NB4 (cell line): ENCODE results near the gene NRXN3.

ENCODE experiments used
- DNase-seq: peaks from one replicate; pipeline ENCODE4 v3.0.0; 2010; ENCODE audit warnings: low read depth
- H3K4me3 ChIP-seq: one replicate; pipeline ENCODE4 v1.5.1; 2011; ENCODE audit warnings: mild to moderate bottlenecking, low read depth, low read length, moderate library complexity
- CTCF ChIP-seq: IDR thresholded peaks from one replicate; pipeline ENCODE4 v1.5.1; 2012; ENCODE audit warnings: low read depth, low read length
- MAX ChIP-seq: IDR thresholded peaks from 2 replicates; pipeline ENCODE4 v1.6.1; 2011; ENCODE audit warnings: low read depth, low read length
- MYC ChIP-seq: IDR thresholded peaks from 2 replicates; pipeline ENCODE4 v1.6.1; 2011; ENCODE audit warnings: low read depth, low read length
- POLR2A ChIP-seq: IDR thresholded peaks from 2 replicates; pipeline ENCODE4 v1.6.1; 2011; ENCODE audit warnings: mild to moderate bottlenecking; ENCODE audit not compliant: insufficient read length; ENCODE audit errors: extremely low read depth

Gene NRXN3

GRCh38 chr14:79899610-79900009 lies 1729.4 kb downstream of the NRXN3 start:
- TF ChIP-seq MAX (no peak), CTCF (no peak), POLR2A (no peak), MYC (no peak)
- H3K4me3 ChIP-seq = no peak overlapping the region
- no peak for DNase-seq

- DNase-seq = no peak
- TF ChIP-seq POLR2A (no peak), MAX (no peak), MYC (no peak), CTCF (no peak)
- no peak overlapping the region for H3K4me3 ChIP-seq
Measured at GRCh38 chr14:79904497-79904896, 1734.3 kb downstream of the NRXN3 start.

GRCh38 chr14:79906994-79907393 lies 1736.8 kb downstream of the NRXN3 start:
- no peak overlapping the region for H3K4me3 ChIP-seq
- DNase-seq = no peak
- TF ChIP-seq MYC = no peak
- TF ChIP-seq MAX = no peak
- TF ChIP-seq POLR2A = no peak
- TF ChIP-seq CTCF = no peak

- no peak overlapping the region for H3K4me3 ChIP-seq
Measured at GRCh38 chr14:79910086-79910485, 1739.9 kb downstream of the NRXN3 start.

GRCh38 chr14:79911744-79912143 lies 1741.6 kb downstream of the NRXN3 start:
- TF ChIP-seq POLR2A (no peak), CTCF (no peak), MAX (no peak), MYC (no peak)
- H3K4me3 ChIP-seq = no peak overlapping the region
- no peak for DNase-seq

More at GRCh38 chr14:79910086-79910485, 1739.9 kb downstream of the NRXN3 start:
- DNase-seq = no peak
- TF ChIP-seq MAX (no peak), MYC (no peak), CTCF (no peak), POLR2A (no peak)

GRCh38 chr14:79914595-79914994 lies 1744.4 kb downstream of the NRXN3 start:
- TF ChIP-seq POLR2A (no peak), CTCF (no peak), MAX (no peak), MYC (no peak)
- no peak overlapping the region for H3K4me3 ChIP-seq
- no peak for DNase-seq
